RWPE1 (cell line): ENCODE data around the gene ATAT1.

Source experiments
- CTCF ChIA-PET: fragments of 350-600 bp; sonication (Branson Sonifier 250); formaldehyde crosslinking; extraction: SDS; loops from one replicate; lab custom pipeline; 2021; lab: Yijun Ruan, JAX
- POLR2A ChIA-PET: fragments of 400-600 bp; formaldehyde crosslinking; extraction: SDS; loops from one replicate; lab custom pipeline; 2020; ENCODE audit warnings: antibody characterized with exemption; ENCODE audit not compliant: low non-redundant PET; lab: Yijun Ruan, JAX
- DNase-seq: peaks from one replicate; pipeline ENCODE4 v3.0.0; 2012; ENCODE audit warnings: low spot score
- H3K27ac ChIP-seq: fragments of 450-650 bp; 2 replicates; pipeline ENCODE4 v1.5.1; 2017
- TF ChIP-seq, protein P1 (sequence below): fragments of 450-650 bp; conservative IDR thresholded peaks from 2 replicates; pipeline ENCODE4 v1.5.1; 2017; ENCODE audit warnings: low read depth, mild to moderate bottlenecking

Gene ATAT1

DNA sequence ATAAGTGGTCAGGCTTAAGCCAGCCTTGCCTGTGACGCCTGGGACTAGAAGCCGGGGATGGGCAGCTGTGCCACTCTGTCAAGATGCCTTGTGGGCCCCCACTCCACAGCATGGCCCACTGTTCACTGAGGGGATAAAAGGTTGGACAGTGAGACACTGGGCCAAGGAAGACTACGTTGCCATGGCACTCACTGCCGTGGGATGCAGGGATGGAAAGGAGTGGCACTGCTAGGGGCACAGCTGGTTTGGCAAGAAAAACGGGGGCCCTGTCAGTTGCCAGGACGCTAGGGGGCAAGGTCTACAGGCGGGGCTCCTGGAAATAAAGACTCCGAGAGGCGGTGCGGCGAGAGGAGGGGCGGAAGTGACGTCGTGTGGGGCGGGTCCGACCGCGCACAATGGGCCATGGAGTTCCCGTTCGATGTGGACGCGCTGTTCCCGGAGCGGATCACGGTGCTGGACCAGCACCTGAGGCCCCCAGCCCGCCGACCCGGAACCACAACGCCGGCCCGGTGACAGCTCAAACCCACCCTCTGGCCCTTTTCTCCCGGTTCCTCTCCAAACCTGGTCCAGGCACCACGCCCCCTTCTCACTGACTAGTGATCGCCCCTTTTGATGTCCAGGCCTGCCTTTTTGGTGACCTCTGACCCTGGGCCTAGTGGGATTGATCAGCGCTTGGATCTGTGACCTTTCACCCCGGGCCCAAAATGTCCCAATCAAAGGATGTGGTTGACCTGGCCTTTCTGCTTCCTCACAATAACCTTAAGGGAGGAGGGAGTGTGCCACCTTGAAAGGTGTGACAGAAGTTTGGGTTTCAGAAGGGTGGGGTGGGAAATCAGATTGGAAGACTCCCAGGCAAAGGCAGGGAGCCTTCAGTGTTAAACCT is at the start of gene ATAT1:
TSS of gene ATAT1 (plus strand) at position 391 of the 883 bp plus-strand sequence.
- DNase-seq = peak; percentile 91
- ChIA-PET POLR2A (no interaction called here), CTCF (interaction anchor here (0.7 kb wide), 2 partner anchors 13 to 14 kb away, joined by 4 read pairs; no protein-coding TSS in a partner anchor)
- TF ChIP-seq, protein P1, sequence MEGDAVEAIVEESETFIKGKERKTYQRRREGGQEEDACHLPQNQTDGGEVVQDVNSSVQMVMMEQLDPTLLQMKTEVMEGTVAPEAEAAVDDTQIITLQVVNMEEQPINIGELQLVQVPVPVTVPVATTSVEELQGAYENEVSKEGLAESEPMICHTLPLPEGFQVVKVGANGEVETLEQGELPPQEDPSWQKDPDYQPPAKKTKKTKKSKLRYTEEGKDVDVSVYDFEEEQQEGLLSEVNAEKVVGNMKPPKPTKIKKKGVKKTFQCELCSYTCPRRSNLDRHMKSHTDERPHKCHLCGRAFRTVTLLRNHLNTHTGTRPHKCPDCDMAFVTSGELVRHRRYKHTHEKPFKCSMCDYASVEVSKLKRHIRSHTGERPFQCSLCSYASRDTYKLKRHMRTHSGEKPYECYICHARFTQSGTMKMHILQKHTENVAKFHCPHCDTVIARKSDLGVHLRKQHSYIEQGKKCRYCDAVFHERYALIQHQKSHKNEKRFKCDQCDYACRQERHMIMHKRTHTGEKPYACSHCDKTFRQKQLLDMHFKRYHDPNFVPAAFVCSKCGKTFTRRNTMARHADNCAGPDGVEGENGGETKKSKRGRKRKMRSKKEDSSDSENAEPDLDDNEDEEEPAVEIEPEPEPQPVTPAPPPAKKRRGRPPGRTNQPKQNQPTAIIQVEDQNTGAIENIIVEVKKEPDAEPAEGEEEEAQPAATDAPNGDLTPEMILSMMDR = no peak; the same call in 1 of the 2 replicates
- peak within 1 kb of the TSS; percentile 78 for H3K27ac ChIP-seq

DNA sequence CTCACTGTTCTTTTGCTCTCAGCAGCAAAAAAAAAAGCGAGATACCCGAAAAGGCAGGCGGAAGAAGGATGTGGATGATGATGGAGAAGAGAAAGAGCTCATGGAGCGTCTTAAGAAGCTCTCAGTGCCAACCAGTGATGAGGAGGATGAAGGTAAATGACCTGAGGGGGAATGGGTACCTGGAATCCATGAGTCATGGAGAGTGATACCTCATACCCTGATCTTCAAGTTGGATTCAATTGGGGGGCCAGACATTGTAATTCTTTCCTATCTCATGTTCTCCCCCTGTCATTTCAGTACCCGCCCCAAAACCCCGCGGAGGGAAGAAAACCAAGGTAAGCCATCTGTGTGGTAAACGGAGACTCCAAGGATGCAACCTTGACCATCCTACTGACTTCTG is 48.6 kb upstream of the ATAT1 start:
- H3K27ac ChIP-seq = no peak overlapping the region
- POLR2A ChIA-PET = no interaction called here
- DNase-seq = no peak
- CTCF ChIA-PET = no interaction called here
- TF ChIP-seq, protein P1 = no peak

DNA sequence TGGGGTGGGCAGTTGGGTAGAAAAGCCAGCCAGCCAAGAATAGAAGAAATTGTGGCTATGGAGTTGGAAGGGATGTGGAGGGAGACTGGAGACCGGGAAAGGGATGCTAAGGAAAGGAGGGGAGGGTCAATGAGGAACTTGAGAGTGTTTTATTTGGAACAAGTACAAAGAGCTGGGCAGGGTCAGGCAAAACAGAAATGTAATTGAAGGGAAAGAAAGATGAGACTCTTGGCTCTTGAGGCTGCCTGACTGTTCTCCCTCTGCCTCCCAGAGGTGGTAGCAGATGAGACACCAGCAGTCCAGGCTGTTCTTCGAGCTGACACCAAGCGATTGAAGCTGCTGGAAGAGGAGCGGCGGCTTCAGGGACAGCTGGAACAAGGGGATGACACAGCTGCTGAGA is 42.8 kb upstream of the ATAT1 start:
- no peak for DNase-seq
- ChIA-PET CTCF (interaction anchor here (1.2 kb wide), 1 partner anchor 13 kb away, joined by 5 read pairs; no protein-coding TSS in a partner anchor), POLR2A (no interaction called here)
- no peak overlapping the region for H3K27ac ChIP-seq
- TF ChIP-seq, protein P1 = no peak

DNA sequence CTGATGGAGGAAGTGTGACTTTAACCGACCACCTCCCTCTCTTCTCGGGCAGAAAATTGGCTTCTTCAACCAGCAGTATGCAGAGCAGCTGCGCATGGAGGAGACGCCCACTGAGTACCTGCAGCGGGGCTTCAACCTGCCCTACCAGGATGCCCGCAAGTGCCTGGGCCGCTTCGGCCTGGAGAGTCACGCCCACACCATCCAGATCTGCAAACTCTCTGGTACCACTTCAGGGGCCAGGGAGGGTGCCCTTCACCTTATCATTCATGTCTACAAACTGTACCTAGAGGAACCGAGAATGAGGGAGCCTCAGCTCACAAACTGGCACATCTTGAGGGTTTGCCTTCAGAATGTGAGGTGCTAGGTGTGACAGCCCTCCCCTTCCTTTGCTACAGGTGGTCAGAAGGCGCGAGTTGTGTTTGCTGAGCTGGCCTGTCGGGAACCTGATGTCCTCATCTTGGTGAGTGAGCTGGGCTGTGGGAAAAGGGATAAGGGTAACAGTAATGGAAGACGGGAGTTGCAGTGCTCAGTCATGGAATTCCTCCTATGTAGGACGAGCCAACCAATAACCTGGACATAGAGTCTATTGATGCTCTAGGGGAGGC is 36.8 kb upstream of the ATAT1 start:
- TF ChIP-seq, protein P1 = no peak
- ChIA-PET POLR2A (no interaction called here), CTCF (interaction anchor here (0.6 to 1.2 kb wide), 3 partner anchors 48 to 57 kb away, joined by 3 to 5 read pairs (median 4); no protein-coding TSS in a partner anchor)
- DNase-seq = no peak
- peak overlapping the region; percentile 62 for H3K27ac ChIP-seq

DNA sequence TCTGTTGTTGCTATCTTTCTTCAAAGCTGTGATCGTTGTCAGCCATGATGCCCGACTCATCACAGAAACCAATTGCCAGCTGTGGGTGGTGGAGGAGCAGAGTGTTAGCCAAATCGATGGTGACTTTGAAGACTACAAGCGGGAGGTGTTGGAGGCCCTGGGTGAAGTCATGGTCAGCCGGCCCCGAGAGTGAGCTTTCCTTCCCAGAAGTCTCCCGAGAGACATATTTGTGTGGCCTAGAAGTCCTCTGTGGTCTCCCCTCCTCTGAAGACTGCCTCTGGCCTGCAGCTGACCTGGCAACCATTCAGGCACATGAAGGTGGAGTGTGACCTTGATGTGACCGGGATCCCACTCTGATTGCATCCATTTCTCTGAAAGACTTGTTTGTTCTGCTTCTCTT is 36.2 kb upstream of the ATAT1 start:
- CTCF ChIA-PET = interaction anchor here (0.6 to 1.2 kb wide), 3 partner anchors 49 to 109 kb away, joined by 3 to 5 read pairs (median 5); no protein-coding TSS in a partner anchor
- H3K27ac ChIP-seq = peak overlapping the region; percentile 62
- POLR2A ChIA-PET = interaction anchor here (0.6 to 0.7 kb wide), 3 partner anchors 10 to 41 kb away, joined by 3 to 5 read pairs (median 4); no protein-coding TSS in a partner anchor
- TF ChIP-seq, protein P1 = no peak
- DNase-seq = no peak

DNA sequence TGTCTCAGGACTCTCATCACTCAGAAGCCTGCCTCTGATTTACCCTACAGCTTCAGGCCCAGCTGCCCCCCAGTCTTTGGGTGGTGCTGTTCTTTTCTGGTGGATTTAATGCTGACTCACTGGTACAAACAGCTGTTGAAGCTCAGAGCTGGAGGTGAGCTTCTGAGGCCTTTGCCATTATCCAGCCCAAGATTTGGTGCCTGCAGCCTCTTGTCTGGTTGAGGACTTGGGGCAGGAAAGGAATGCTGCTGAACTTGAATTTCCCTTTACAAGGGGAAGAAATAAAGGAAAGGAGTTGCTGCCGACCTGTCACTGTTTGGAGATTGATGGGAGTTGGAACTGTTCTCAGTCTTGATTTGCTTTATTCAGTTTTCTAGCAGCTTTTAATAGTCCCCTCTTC is 35.7 kb upstream of the ATAT1 start:
- TF ChIP-seq, protein P1 = no peak
- CTCF ChIA-PET = interaction anchor here (1.1 to 1.2 kb wide), 2 partner anchors 49 to 109 kb away, joined by 5 read pairs; no protein-coding TSS in a partner anchor
- peak; percentile 83 for DNase-seq
- POLR2A ChIA-PET = interaction anchor here (0.6 to 0.7 kb wide), 3 partner anchors 10 to 42 kb away, joined by 3 to 5 read pairs (median 4); no protein-coding TSS in a partner anchor
- peak overlapping the region; percentile 62 for H3K27ac ChIP-seq
